Adrenal gland (tissue), 12 donors: ENCODE results near the gene GALK2. TPM values are rescaled to one million over a fixed set of nuclear protein-coding genes. Genes with fewer than 3 reads are reported as not detected.

ENCODE experiments used
- DNase-seq, 7 donors: peaks; one replicate each; pipeline ENCODE4 v3.0.0-alpha.2; 2019 to 2020
- H3K27ac ChIP-seq, 5 donors: fragments of 200-600 bp; sonication (generic) in 4 of 5; 1 replicate in 3 of 5; 2 replicates in 2 of 5; pipeline versions ENCODE4 v1.5.1 to v1.8.0; 2016 to 2020; ENCODE audit warnings: mild to moderate bottlenecking in 1 of 5
- H3K27me3 ChIP-seq: fragments of 200-600 bp; 2 replicates; pipeline ENCODE4 v1.8.0; 2021
- H3K36me3 ChIP-seq, 2 donors: fragments of 200-600 bp; replicated peaks in 1 of 2; 1 replicate in 1 of 2; 2 replicates in 1 of 2; pipeline versions ENCODE4 v1.5.1 to v1.8.0; 2018 to 2022
- H3K4me1 ChIP-seq, 2 donors: fragments of 200-600 bp; replicated peaks in 1 of 2; 1 replicate in 1 of 2; 2 replicates in 1 of 2; pipeline versions ENCODE4 v1.5.1 to v1.8.0; 2018 to 2021
- H3K4me3 ChIP-seq, 4 donors: fragments of 200-600 bp; sonication (generic) in 3 of 4; one replicate each; pipeline ENCODE4 v1.5.1; 2016 to 2018
- H3K9me3 ChIP-seq, 3 donors: fragments of 200-600 bp; sonication (generic) in 1 of 3; replicated peaks in 1 of 3; 1 replicate in 2 of 3; 2 replicates in 1 of 3; pipeline versions ENCODE4 v1.5.1 to v1.8.0; 2016 to 2021
- POLR2A ChIP-seq, 2 donors: fragments of 450-650 bp; IDR thresholded peaks; one replicate each; pipeline ENCODE4 v1.6.1; 2017; ENCODE audit warnings: antibody characterized with exemption in 2 of 2, mild to moderate bottlenecking in 2 of 2, moderate library complexity in 1 of 2
- WGBS, 4 donors: extraction: QIAGEN DNeasy Blood & Tissue Kit in 2 of 4; methylation state at CpG; one replicate each; pipeline versions ENCODE4 v1.1.5 to v1.1.7; 2013 to 2017; 5-methylcytosine and 5-hydroxymethylcytosine counted together
- intact Hi-C, 2 donors: fragments of 100-400 bp; cut with DNase I; formaldehyde crosslinking; loops; one replicate each; pipeline versions ENCODE4 v1.14.1 to v1.15.0; 2022 to 2023
- polyA plus RNA-seq, 3 donors: library from polyadenylated mRNA; stranded (reverse); fragments of 200-250 nt in 2 of 3; fragments of 350-450 nt in 1 of 3; fragmentation: Illumina TruSeq in 1 of 3; extraction: RNeasy Lipid Tissue Mini Kit (QIAGEN cat#74804) in 1 of 3; gene quantifications; one replicate each; pipeline ENCODE4 v1.2.3, GENCODE V29; 2013 to 2014
- total RNA-seq, 9 donors: library from RNA; depleted of rRNA in 4 of 9; stranded (reverse); fragments of >200 nt in 4 of 9; fragments of 120-200 nt in 1 of 9; fragmentation: NEBNext Ultra II Directional in 1 of 9; extraction: Animal tissue kit (Norgen Biotek cat#: 25700) in 1 of 9; gene quantifications; one replicate each; pipeline versions ENCODE4 v1.1.0 to v1.2.4, GENCODE V29; 2013 to 2023
- TF ChIP-seq, protein P1 (sequence below), 6 experiments: fragments of 450-650 bp in 4 of 6; fragments of 200-600 bp in 2 of 6; sonication (generic) in 1 of 6; IDR thresholded peaks; 1 replicate in 5 of 6; 2 replicates in 1 of 6; pipeline versions ENCODE4 v1.5.1 to v1.8.0; 2016 to 2021; ENCODE audit warnings: antibody characterized with exemption in 6 of 6, mild to moderate bottlenecking in 2 of 6, moderate library complexity in 1 of 6
- donor health status: healthy with polysubstance abuse.
- donor health status: Bipolar disorder and iron deficiency.
- donor health status: DM: yes; HTN: yes; CAD: no.
- donor health status: DM: no; HTN: no; CAD: no.
- donor health status: DM: no; HTN: no; CAD: no.
- donor health status: DM: yes; HTN: yes; CAD: no.

GALK2 gene
- total and polyA plus RNA-seq, 12 donors = 11.0 to 64.2 (median 49.1) TPM

DNA sequence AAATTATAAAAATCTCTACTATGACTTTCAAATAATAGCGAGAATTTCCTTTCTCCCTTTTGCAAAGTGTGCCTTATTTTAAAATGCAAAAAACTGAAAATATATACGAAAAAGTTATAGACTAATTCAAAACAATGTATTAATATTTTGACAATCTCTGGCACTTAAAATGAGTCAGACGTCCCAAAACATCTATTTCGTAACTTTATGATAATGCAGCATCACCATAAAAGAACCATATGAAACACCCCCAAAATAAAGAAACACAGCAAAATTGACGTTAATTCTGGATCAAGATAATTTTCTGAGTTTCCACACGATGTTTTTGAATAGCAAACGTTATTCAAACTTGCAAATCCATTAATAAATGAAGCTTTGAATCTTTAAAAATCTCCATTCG, 15.7 kb upstream of the GALK2 start:
- no peaks in the 10 kb centered on the region for H3K9me3 ChIP-seq
- H3K27me3 ChIP-seq = no peaks in the 10 kb centered on the region
- intact Hi-C loops = no loop called here
- peaks cover 6 to 34% of the 10 kb centered on the region in 2 donors for H3K4me1 ChIP-seq
- no peak for DNase-seq
- H3K27ac ChIP-seq = peak overlapping the region in 4 of 5 donors; percentile 81 to 94 (median 92)
- TF ChIP-seq, protein P1, sequence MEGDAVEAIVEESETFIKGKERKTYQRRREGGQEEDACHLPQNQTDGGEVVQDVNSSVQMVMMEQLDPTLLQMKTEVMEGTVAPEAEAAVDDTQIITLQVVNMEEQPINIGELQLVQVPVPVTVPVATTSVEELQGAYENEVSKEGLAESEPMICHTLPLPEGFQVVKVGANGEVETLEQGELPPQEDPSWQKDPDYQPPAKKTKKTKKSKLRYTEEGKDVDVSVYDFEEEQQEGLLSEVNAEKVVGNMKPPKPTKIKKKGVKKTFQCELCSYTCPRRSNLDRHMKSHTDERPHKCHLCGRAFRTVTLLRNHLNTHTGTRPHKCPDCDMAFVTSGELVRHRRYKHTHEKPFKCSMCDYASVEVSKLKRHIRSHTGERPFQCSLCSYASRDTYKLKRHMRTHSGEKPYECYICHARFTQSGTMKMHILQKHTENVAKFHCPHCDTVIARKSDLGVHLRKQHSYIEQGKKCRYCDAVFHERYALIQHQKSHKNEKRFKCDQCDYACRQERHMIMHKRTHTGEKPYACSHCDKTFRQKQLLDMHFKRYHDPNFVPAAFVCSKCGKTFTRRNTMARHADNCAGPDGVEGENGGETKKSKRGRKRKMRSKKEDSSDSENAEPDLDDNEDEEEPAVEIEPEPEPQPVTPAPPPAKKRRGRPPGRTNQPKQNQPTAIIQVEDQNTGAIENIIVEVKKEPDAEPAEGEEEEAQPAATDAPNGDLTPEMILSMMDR (IDR thresholded peaks at IDR 0.05) = no peak
- no peak for TF ChIP-seq POLR2A (IDR thresholded peaks at IDR 0.05)
- no peaks in the 10 kb centered on the region for H3K36me3 ChIP-seq
- WGBS, 4 donors = 16 to 18% (median 16%) methylated on average over 8 of the region's 8 CpGs
- peak overlapping the region in 2 of 4 donors; percentile 79 to 95 for H3K4me3 ChIP-seq

- Histone ChIP-seq H3K36me3 (no peaks in the 10 kb centered on the region), H3K9me3 (no peaks in the 10 kb centered on the region), H3K4me3 (peak overlapping the region; percentile 50 to 95 (median 69)), H3K4me1 (peaks cover 6 to 30% of the 10 kb centered on the region in 2 donors), H3K27ac (peak overlapping the region; percentile 77 to 94 (median 90)), H3K27me3 (no peaks in the 10 kb centered on the region)
- intact Hi-C loops = no loop called here
- no peak for DNase-seq
- WGBS, 4 donors = 0 to 2% (median 0%) methylated on average over 7 of the region's 7 CpGs
- TF ChIP-seq POLR2A (IDR thresholded peaks at IDR 0.05) = no peak
- TF ChIP-seq, protein P1 (IDR thresholded peaks at IDR 0.05) = no peak
Measured at GRCh38 chr15:49154799-49155109, 15.3 kb upstream of the GALK2 start.

DNA sequence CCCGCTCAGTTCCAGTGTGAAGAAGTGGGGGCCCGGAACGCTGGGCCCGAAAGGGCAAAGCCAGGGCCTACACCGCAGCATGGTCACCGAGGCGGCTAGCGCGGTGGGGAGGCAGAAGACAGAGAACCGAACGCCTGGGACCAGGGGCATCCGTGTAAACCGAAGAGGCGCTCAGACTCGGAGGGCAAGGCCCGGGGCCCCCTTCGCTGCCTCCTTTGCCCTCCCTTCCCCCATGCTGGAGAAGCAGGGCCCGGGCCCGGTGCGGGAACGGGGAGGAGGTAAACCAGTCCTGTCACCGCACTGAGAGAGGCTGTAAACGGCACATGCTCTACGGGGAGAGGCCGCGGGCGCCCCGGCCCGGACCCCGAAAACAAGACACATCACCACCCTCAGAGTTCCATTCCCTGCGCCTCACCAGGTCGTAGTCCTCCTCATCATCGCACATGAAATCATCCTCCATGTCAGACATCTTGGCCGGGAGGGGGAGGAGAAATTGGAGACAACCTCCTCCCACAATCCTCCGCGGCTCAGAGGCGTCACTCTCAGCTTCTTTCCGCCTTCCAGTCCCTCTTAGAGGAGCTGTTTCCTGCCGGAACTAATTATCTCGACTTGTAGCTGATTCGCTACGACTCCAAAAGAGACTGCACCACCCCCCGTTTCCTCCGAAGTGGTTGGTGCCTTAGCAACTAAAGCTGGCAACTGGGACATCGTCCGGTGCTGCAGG, 14.8 kb upstream of the GALK2 start, which contains the start of gene COPS2:
COPS2 (minus strand) TSS at position 490 of the 724 bp plus-strand sequence; CDS start at position 469, 21 bp downstream.
- intact Hi-C loops = no loop called here
- Histone ChIP-seq H3K27me3 (no peaks in the 10 kb centered on the region), H3K36me3 (no peaks in the 10 kb centered on the region), H3K9me3 (no peaks in the 10 kb centered on the region), H3K4me1 (peaks cover 6 to 29% of the 10 kb centered on the region in 2 donors), H3K4me3 (peak within 1 kb of the TSS; percentile 50 to 95 (median 69)), H3K27ac (peak within 1 kb of the TSS; percentile 77 to 94 (median 90))
- TF ChIP-seq POLR2A (IDR thresholded peaks at IDR 0.05) = peak; percentile 34 to 85
- TF ChIP-seq, protein P1 (IDR thresholded peaks at IDR 0.05) = peak in 1 of 6 experiments; percentile 15
- DNase-seq = peak; percentile 94 to 99 (median 96)
- 0% methylated on average over 11 to 46 of the region's 46 CpGs for WGBS, 4 donors

GRCh38 chr15:49155834-49156627, 14.0 kb upstream of the GALK2 start:
- H3K27ac ChIP-seq = peak overlapping the region in 4 of 5 donors; percentile 30 to 90 (median 58)
- H3K4me3 ChIP-seq = peak overlapping the region; percentile 49 to 95 (median 68)
- no peak for TF ChIP-seq POLR2A (IDR thresholded peaks at IDR 0.05)
- TF ChIP-seq, protein P1 (IDR thresholded peaks at IDR 0.05) = peak in 1 of 6 experiments; percentile 28
- 0 to 1% (median 0%) methylated on average over 18 to 26 of the region's 26 CpGs for WGBS, 4 donors
- H3K36me3 ChIP-seq = no peaks in the 10 kb centered on the region
- peaks cover 6 to 29% of the 10 kb centered on the region in 2 donors for H3K4me1 ChIP-seq
- intact Hi-C loops = no loop called here
- peak in 4 of 7 donors; percentile 11 to 33 (median 24) for DNase-seq
- H3K27me3 ChIP-seq = no peaks in the 10 kb centered on the region
- no peaks in the 10 kb centered on the region for H3K9me3 ChIP-seq
